C4-2B (cell line): ENCODE measurements around the gene LPP.

Experiments used
- ZFX ChIP-seq: fragments of 450-650 bp; IDR thresholded peaks from 2 replicates; pipeline ENCODE4 v1.6.1; 2017
- TF ChIP-seq, protein P1 (sequence below): fragments of 450-650 bp; conservative IDR thresholded peaks from 2 replicates; pipeline ENCODE4 v1.5.1; 2017; ENCODE audit warnings: mild to moderate bottlenecking

DNA sequence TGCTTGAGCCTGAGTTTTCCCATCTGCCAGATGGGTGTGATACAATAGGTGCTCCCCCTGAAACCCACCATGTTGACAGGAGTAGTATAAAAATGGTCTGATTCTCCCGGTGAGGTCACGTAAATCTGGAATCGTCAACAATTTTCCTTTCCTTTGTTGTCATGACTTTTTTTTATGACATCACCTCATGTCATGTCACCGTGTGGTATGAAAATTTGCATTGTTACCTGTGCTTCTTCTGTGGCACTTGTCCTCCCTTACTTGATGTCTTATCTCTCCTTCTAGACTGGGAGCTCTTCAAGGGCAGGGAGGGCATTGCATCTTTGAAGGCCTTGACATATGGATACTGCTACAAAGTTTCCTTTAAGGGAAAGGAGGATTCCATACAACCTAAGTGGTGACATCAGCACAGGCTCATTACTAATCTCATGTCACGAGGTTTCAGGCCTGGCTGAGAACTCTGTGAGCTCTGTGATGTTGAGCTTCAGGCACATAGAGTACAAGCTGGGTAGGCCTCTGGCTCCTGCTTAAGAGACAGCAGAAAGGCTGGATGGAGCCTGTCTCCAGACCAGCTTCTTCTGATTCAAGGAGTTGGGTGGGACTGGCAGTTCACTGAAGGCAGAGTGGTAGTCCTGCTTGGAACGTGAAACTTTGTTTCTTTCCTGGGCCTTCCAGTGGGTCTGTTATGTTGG lies 66.3 kb downstream of the LPP start:
- no peak for TF ChIP-seq ZFX
- TF ChIP-seq, protein P1, sequence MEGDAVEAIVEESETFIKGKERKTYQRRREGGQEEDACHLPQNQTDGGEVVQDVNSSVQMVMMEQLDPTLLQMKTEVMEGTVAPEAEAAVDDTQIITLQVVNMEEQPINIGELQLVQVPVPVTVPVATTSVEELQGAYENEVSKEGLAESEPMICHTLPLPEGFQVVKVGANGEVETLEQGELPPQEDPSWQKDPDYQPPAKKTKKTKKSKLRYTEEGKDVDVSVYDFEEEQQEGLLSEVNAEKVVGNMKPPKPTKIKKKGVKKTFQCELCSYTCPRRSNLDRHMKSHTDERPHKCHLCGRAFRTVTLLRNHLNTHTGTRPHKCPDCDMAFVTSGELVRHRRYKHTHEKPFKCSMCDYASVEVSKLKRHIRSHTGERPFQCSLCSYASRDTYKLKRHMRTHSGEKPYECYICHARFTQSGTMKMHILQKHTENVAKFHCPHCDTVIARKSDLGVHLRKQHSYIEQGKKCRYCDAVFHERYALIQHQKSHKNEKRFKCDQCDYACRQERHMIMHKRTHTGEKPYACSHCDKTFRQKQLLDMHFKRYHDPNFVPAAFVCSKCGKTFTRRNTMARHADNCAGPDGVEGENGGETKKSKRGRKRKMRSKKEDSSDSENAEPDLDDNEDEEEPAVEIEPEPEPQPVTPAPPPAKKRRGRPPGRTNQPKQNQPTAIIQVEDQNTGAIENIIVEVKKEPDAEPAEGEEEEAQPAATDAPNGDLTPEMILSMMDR = no peak
